GM04504 (cell line): ENCODE results near the gene GLRA1.

Experiments
- DNase-seq: peaks from one replicate; pipeline ENCODE4 v3.0.0-alpha.2; 2012; ENCODE audit warnings: low read depth

The GLRA1 gene

GRCh38 chr5:151924564-151925301, at the start of gene GLRA1:
Gene GLRA1 (minus strand): TSS chr5:151924851. CDS start chr5:151924549, 302 bp downstream.
- DNase-seq = no peak

- no peak for DNase-seq
Measured at GRCh38 chr5:151970885-151971284, 46.2 kb upstream of the GLRA1 start.

- no peak for DNase-seq
Measured at GRCh38 chr5:151967865-151968264, 43.2 kb upstream of the GLRA1 start.

GRCh38 chr5:151966046-151966445, 41.4 kb upstream of the GLRA1 start:
- no peak for DNase-seq

- no peak for DNase-seq
Measured at GRCh38 chr5:151964471-151964870, 39.8 kb upstream of the GLRA1 start.

GRCh38 chr5:151961557-151961956, 36.9 kb upstream of the GLRA1 start:
- DNase-seq = no peak

- DNase-seq = no peak
Measured at GRCh38 chr5:151958111-151958510, 33.5 kb upstream of the GLRA1 start.

GRCh38 chr5:151956725-151957124, 32.1 kb upstream of the GLRA1 start:
- DNase-seq = no peak

GRCh38 chr5:151954255-151954654, 29.6 kb upstream of the GLRA1 start:
- DNase-seq = no peak

- no peak for DNase-seq
Measured at GRCh38 chr5:151953833-151954232, 29.2 kb upstream of the GLRA1 start.

GRCh38 chr5:151952238-151952637, 27.6 kb upstream of the GLRA1 start:
- DNase-seq = no peak

GRCh38 chr5:151950706-151951105, 26.1 kb upstream of the GLRA1 start:
- DNase-seq = no peak

GRCh38 chr5:151949701-151950308, 25.2 kb upstream of the GLRA1 start:
- DNase-seq = no peak

- no peak for DNase-seq
Measured at GRCh38 chr5:151949113-151949512, 24.5 kb upstream of the GLRA1 start.

GRCh38 chr5:151947931-151948608, 23.4 kb upstream of the GLRA1 start:
- DNase-seq = no peak

- DNase-seq = no peak
Measured at GRCh38 chr5:151937851-151938250, 13.2 kb upstream of the GLRA1 start.

GRCh38 chr5:151935135-151935695, 10.6 kb upstream of the GLRA1 start:
- no peak for DNase-seq

GRCh38 chr5:151931260-151931659, 6.6 kb upstream of the GLRA1 start:
- DNase-seq = no peak

- no peak for DNase-seq
Measured at GRCh38 chr5:151926188-151926587, 1.5 kb upstream of the GLRA1 start.

- no peak for DNase-seq
Measured at GRCh38 chr5:151925340-151925739, 689 bp upstream of the GLRA1 start.

GRCh38 chr5:151923866-151924476, 680 bp downstream of the GLRA1 start:
- DNase-seq = no peak

GRCh38 chr5:151921916-151922315, 2.7 kb downstream of the GLRA1 start:
- no peak for DNase-seq
